A673 (cell line): ENCODE data around the gene GRHL1.

Experiments
- EZH2 ChIP-seq: fragments of 200-600 bp; sonication (generic); IDR thresholded peaks from 2 replicates; pipeline ENCODE4 v1.6.1; 2017; ENCODE audit warnings: borderline replicate concordance, low read depth, mild to moderate bottlenecking, mixed read lengths, antibody characterized with exemption, low read length; ENCODE audit not compliant: poor library complexity, severe bottlenecking
- TF ChIP-seq, protein P1 (sequence below): fragments of 300-800, 200-600 bp; sonication (generic); conservative IDR thresholded peaks from 2 replicates; pipeline ENCODE4 v1.5.1; 2017; ENCODE audit warnings: low read depth, mild to moderate bottlenecking, antibody characterized with exemption, low read length, moderate library complexity, mixed read lengths

DNA sequence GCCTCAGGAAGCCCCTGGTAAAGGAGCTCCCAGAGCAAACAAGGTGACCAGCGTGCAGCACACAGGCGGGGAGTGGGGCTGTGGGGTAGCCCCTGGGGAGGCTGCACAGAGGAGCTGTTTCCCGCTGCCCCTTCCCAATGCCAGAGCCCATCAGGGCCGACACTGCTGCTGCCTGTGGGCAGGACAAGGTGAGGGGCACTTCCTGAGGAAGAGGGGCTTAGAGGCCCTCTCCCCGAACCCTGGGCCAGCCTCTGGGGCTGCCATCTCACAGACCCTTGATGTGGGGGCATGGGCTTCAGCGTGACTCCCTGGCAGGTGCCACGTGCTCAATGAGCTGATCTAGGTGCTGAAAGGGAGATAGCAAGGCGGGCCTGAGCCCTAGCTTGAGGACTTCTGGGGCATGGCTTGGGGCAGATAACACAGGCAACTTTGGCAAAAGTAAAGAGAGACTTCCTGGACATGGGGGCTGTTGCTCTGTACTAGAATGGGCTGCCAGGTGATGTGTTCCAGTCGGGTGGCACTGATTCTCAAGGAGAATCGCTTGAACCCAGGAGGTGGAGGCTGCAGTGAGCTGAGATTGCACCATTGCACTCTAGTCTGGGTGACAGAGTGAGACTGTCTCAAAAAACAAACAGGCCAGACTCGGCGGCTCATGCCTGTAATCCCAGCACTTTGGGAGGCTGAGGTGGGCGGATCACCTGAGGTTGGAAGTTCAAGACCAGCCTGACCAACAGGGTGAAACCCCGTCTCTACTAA lies 81.9 kb downstream of the GRHL1 start:
- TF ChIP-seq, protein P1, sequence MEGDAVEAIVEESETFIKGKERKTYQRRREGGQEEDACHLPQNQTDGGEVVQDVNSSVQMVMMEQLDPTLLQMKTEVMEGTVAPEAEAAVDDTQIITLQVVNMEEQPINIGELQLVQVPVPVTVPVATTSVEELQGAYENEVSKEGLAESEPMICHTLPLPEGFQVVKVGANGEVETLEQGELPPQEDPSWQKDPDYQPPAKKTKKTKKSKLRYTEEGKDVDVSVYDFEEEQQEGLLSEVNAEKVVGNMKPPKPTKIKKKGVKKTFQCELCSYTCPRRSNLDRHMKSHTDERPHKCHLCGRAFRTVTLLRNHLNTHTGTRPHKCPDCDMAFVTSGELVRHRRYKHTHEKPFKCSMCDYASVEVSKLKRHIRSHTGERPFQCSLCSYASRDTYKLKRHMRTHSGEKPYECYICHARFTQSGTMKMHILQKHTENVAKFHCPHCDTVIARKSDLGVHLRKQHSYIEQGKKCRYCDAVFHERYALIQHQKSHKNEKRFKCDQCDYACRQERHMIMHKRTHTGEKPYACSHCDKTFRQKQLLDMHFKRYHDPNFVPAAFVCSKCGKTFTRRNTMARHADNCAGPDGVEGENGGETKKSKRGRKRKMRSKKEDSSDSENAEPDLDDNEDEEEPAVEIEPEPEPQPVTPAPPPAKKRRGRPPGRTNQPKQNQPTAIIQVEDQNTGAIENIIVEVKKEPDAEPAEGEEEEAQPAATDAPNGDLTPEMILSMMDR, result no peak
- no peak for TF ChIP-seq EZH2
